HG02981 (cell line): ENCODE data around the gene AHDC1.
A peak's percentile ranks its signal among the peaks of the same experiment; 100 is the strongest.

Source experiments
- ATAC-seq: cut with Tn5 transposase; IDR thresholded peaks from one replicate; pipeline ENCODE4 v1.9.1; 2021; ENCODE audit warnings: mild to moderate bottlenecking, moderate library complexity; ENCODE audit not compliant: unreplicated experiment

Gene AHDC1

DNA sequence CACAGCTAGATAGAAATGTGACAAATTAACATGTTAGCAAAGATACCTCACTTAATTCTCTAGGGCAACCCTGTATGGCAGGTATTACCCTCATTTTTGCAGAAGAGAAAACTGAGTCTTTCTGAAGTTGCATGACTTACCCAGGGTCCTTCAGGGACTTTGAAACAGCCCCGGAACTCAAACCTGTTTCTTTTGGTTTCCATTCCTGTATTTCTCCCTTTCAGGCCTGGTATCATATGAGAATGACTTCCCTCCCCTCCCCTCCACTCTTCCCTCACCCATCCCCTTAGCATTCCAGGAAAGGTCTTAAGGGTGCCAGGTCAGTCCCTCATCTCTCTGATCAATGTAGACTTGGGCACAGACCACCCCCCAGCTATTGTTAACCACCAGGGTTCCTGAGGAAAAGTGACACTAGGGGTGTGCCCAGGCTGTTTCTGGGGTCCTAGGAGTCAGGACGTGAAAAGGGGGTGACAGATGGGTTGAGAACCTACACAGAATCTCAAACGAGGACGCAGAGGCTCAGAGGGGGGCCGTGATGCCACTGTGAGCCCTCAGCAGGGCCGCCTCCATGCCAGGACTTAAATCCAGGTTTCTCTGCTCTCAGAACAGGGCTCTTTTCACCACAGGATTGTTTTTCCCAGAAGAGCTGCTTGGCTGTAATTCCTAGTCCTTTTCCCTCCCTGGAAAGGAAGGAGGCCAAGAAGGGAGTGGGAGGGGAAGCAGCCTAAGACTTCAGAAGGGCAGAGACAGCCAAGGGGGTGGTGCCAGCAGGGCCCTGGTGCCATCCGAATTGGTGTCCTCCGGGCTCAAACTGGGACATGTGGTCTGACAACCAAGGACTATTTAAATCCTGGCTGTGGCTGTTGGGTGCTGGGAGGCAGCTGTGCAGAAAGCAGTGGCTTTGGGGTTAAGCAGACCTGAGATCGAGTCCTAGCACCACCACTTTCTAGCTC is 111.9 kb downstream of the AHDC1 start:
- ATAC-seq = no peak

GRCh38 chr1:27489973-27490741 is 113.8 kb downstream of the AHDC1 start, which contains the start of gene WASF2:
Gene WASF2 (minus strand): TSS chr1:27490167. CDS start chr1:27428890, 61,277 bp downstream.
- ATAC-seq = peak; percentile 79

DNA sequence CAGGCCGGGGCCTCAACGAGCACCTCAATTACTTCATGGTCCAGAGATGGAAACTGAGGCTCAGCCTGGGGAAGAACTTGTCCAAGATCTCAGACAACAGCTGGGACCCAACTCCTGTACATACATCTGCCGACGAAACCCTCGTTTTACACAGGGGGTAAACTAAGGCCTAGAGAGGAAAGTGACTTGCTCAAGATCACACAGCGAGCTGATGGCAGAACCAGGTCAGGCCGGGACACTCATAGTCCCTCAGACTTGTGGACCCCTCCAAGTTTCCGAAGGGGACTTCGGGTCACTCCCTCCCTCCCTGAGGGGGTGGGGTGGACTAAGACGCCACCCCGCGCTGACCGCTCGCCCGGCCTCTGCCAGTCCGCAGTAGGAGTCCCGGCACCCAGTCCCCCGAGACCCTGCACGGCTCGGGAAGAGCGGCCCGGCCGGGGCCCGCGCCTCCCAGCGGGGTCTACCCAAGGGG is 114.4 kb downstream of the AHDC1 start:
- ATAC-seq = peak; percentile 23

DNA sequence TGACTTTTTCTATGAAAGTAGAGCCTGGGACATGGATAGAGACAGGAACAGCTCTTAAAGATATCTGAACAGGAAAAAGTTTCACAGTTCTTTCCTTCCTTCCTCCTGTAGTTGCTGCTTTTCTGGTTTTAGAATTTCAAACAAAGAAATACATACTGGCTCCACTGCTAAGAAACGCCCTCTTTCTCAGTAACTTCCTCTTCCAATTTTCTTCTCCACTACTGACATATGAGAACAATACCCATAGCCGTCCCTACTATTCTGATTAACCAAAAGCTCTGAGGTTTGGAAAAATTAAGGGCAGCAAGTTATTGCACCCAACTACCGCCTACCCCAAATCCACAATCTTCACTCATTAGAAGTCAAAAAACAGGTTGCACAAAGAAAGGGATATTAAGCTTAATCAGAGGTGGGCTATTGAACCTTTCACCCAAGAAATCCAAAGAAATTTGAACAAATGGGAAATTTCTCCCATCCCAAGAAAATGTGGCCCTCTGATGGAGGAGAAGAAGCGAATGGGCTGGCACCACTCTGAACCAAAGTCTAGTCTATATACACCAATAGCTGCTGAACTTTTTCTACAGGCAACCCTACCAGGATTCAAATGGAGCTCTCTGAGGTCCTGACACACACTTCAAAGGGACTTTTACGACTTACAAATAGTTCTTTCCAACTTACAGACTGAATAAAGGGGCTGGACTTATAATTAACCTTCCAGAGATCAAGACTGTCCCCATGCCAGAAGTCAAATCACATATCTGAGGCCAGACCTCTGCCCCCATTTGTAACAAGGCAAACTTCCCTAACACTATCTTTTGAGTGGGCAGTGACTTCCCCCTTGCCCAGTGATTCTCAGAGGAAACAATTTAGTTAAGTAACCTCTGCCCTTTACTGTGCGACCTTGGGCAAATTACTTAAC is 115.7 kb downstream of the AHDC1 start:
- no peak for ATAC-seq

GRCh38 chr1:27485363-27485762 is 118.6 kb downstream of the AHDC1 start:
- ATAC-seq = no peak
